UCSD-AML1 (cell line): ENCODE results near the gene PLA2G4E.

Source experiments
- DNase-seq: peaks from one replicate; lab custom pipeline; 2025; ENCODE audit not compliant: unreplicated experiment; lab: John Stamatoyannopoulos, UW

Gene PLA2G4E

DNA sequence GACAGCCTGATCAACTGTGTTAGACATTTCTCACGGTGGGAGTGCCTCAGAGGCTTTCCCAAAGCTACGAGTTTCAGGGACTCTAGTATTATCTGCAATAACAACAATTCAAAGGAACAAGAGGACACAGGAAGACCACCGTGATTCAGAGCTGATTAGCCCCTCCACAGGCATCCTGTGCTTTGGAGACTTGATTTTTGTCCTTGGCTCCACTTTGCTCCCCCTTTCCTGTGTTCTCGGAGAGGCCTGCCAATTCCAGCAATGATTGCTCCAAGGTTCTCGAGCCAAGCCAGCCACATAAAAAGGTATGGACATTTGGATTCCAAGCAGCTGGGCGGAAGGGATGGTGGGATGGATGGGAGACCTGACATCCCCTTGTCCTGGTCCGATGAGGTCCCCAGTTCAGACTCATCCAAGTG is 62.8 kb downstream of the PLA2G4E start:
- DNase-seq, result no peak

DNA sequence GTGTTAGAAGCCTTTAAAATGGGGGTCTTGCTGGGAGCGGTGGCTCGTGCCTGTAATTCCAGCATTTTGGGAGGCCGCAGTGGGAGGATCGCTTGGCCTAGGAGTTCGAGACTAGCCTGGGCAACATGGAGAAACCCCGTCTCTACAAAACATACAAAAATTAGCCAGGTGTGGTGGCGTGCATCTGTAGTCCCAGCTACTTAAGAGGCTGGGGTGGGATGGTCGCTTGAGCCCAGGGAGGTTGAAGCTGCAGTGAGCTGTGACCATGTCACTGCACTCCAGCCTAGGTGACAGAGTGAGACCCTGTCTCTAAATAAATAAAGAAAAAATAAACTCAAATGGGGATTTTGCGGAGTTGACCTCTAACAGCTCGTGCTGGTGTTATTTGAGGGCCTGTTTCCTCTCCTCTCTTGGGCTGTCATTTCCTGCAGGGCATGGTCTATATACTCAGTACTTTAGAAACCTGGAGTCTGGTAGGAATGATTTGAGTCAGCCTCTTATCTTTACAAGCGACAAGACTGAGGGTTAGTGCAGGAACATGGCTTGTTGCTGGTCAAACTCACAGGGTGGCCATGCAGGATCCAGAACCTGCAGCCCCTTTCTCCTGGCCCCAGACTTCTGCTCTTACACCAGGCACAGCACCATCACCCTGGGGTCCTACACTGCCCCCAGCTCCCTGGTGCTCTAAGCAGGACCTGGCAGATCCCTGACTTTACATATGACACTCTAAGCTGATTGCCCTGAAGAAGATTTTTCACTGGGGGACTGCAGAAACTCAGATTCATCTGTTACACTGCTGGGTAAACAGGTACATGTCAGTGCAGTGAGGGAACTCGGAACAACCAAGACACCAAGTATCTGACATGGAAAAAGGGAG is 63.6 kb downstream of the PLA2G4E start:
- DNase-seq, result no peak

DNA sequence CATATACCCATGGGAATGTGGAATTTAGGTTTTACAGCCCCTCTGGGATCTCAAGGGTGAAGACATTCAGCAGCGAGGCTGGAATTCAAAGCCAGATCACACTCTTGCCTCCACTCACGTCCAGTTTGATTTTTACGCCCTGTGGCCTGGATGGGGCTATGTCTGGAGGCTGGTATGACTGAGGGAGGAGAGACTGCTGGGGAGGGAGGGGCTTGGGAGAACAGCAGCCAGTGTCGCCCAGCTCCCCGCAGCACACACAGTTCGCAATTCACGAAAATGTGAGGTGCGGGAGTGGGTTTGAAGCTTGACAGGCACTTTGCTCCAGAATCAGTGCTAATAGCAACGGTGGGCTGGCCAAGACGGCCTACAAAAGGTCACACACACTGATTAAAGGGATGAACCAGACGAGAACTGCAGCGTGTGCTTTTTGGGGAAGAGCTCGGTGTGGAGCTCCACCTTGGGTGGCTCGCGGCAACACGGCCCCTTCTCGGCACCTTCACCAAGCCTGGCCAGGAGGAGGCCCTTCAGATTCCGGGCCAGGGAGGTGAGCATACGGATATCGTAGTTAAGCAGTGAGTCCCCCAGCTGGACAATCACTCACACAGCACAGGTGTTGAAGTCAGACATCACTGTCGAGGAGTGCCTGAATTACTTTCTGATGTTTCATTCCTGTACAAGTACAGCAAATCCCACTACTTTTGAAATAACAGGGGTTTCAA is 64.9 kb downstream of the PLA2G4E start:
- no peak for DNase-seq

GRCh38 chr15:41955100-41955499 is 65.7 kb downstream of the PLA2G4E start:
- no peak for DNase-seq

GRCh38 chr15:41954036-41954435 is 66.8 kb downstream of the PLA2G4E start:
- no peak for DNase-seq

GRCh38 chr15:41952013-41952563 is 68.8 kb downstream of the PLA2G4E start:
- DNase-seq, result no peak

DNA sequence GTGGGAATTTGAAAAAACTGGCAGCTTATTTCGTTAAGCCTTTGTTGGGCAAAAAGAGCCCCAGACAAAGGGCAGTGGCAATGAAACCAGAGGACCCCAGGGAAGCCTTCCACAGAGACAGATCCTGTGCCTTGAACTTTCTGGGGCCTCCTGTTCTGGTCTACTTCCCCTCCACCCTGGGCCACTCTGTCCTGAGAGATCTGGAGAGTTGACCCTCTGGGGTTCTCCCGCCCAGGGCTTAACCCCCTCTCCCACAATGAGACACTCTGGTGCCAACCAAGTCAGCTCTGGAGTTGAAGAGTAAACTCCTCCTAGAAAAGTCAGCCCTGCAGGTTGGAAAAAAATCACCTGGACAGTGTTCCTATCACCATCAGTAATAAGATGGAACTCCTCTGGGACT is 69.3 kb downstream of the PLA2G4E start:
- no peak for DNase-seq

DNA sequence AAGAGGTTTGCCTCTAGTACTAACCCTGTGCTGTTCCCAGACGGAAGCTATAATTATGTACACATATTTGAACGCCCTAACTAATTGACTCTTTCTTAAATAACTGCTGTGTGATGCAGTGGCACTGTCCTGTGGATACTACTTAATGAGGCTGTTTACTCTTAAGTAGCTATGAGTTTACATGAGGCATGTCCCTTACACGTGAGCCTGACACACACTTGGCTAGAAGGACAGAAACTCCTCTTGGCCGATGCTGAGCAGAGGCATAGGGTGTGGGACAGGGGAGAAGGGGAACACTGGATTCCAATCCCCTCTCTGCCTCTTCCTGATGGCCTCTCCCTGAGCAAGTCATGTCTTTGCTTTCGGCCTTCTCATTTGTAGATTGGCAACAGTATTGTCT is 70.4 kb downstream of the PLA2G4E start:
- no peak for DNase-seq

DNA sequence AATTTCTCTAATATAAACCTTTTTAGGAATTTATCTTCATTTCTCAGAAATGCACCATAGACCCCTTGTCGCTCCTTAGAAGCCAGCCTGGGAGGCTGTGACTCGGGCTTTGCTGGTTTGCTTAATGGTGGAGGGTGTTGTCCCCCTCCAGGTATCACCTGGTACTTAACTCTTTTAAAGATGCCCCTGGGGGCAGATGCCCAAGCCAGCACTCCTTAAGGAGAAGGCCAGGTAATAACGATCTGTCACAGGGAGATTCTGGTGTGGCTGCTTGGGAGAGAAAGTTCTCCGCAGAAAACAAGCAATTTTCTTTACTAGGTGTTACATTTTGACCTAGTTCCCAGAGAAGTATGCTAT is 70.7 kb downstream of the PLA2G4E start:
- no peak for DNase-seq

GRCh38 chr15:41949401-41950126 is 71.3 kb downstream of the PLA2G4E start:
- DNase-seq, result no peak

GRCh38 chr15:41948490-41948889 is 72.4 kb downstream of the PLA2G4E start:
- DNase-seq, result no peak

GRCh38 chr15:41946970-41947369 is 73.9 kb downstream of the PLA2G4E start:
- no peak for DNase-seq

GRCh38 chr15:41945731-41946130 is 75.1 kb downstream of the PLA2G4E start:
- no peak for DNase-seq

DNA sequence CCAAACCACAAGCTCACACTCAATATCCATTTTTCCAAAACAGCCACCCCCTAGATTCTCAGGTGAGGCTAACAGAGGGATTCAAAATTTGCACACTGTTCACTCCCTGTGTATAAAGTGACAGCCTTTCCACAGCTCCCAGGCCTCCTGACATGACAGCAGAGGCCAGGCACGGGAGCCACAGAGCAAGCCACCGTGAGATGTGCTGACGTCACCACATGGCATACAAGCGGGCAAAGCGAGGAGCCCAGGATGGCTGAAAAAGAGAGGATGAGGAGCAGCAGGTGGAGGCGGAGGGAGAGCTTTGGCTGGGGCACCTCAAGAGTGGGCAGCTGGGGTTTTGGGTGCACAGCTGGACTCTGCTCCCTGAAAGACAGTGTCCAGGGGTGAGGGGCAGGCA is 75.6 kb downstream of the PLA2G4E start:
- no peak for DNase-seq

- DNase-seq, result no peak
Measured at GRCh38 chr15:41944313-41944940, 76.4 kb downstream of the PLA2G4E start.

- no peak for DNase-seq
Measured at GRCh38 chr15:41943543-41944312, 77.1 kb downstream of the PLA2G4E start.

- no peak for DNase-seq
Measured at GRCh38 chr15:41942886-41943285, 78.0 kb downstream of the PLA2G4E start.

DNA sequence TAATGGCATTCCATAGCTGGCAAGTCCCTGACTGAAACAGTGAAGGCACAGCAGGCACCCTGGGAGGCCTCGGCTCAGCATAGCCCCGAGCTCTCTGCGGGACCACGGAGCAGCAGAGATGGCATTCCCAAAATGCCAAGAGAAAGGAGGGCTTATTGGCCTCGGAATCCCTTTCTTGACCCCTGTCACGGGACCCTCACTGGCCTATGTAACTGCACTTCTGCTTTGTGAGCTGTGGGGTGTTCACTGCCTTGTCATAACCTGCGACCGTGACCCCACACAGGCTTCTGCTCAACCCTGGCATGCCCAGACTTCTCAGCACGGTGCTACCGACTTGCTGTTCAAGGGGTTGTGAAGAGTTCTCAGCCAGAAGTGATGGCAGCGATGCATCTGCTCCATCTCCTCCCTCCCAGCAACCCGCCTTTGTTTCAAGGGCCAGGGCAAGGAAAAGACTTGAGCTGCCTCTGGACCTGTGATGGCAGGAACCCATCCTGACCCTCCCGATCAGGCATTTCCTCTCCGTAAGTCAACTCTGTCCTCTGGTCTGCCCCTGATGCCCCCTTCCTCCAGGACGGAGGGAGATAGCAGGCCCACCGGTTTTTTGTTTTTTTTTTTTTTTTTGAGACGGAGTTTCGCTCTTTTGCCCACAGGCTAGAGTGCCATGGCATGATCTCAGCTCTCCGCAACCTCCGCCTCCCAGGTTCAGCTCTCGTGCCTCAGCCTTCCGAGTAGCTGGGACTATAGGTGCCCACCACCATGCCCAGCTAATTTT is 79.0 kb downstream of the PLA2G4E start:
- DNase-seq, result no peak

GRCh38 chr15:41940441-41940857 is 80.4 kb downstream of the PLA2G4E start:
- peak; percentile 26 for DNase-seq
